ENCODE results near the gene EIF4A3.

The EIF4A3 gene

GRCh38 chr17:80130992-80131391, 15.9 kb downstream of the EIF4A3 start:
- DNase-seq: no peak

- no peak for DNase-seq
Observed at GRCh38 chr17:80129006-80129565, 17.8 kb downstream of the EIF4A3 start.

GRCh38 chr17:80126449-80126715, 20.5 kb downstream of the EIF4A3 start:
- DNase-seq: no peak

- no peak for DNase-seq
Observed at GRCh38 chr17:80125656-80126448, 21.1 kb downstream of the EIF4A3 start.

GRCh38 chr17:80124351-80124981, 22.5 kb downstream of the EIF4A3 start:
- DNase-seq: peak; percentile 14

GRCh38 chr17:80123791-80124190, 23.1 kb downstream of the EIF4A3 start:
- DNase-seq: no peak

- no peak for DNase-seq
Observed at GRCh38 chr17:80122926-80123505, 23.9 kb downstream of the EIF4A3 start.

GRCh38 chr17:80122026-80122575, 24.8 kb downstream of the EIF4A3 start:
- DNase-seq: no peak

GRCh38 chr17:80119839-80120238, 27.1 kb downstream of the EIF4A3 start:
- no peak for DNase-seq

GRCh38 chr17:80119271-80119791, 27.6 kb downstream of the EIF4A3 start:
- DNase-seq: no peak

- no peak for DNase-seq
Observed at GRCh38 chr17:80118601-80119270, 28.2 kb downstream of the EIF4A3 start.

GRCh38 chr17:80117491-80118401, 29.2 kb downstream of the EIF4A3 start:
- no peak for DNase-seq

- no peak for DNase-seq
Observed at GRCh38 chr17:80116921-80117380, 30.0 kb downstream of the EIF4A3 start.

- DNase-seq: no peak
Observed at GRCh38 chr17:80116276-80116920, 30.5 kb downstream of the EIF4A3 start.

- DNase-seq: no peak
Observed at GRCh38 chr17:80115159-80115558, 31.8 kb downstream of the EIF4A3 start.

- DNase-seq: no peak
Observed at GRCh38 chr17:80114758-80115157, 32.2 kb downstream of the EIF4A3 start.

GRCh38 chr17:80113033-80113484, 33.9 kb downstream of the EIF4A3 start:
- no peak for DNase-seq

GRCh38 chr17:80112471-80113032, 34.4 kb downstream of the EIF4A3 start:
- DNase-seq: no peak

- no peak for DNase-seq
Observed at GRCh38 chr17:80111702-80112470, 35.0 kb downstream of the EIF4A3 start.

Measured in NCI-H1436 (cell line).